Endodermal cell (in vitro differentiated cells): ENCODE measurements around the gene ING5. TPM values are rescaled to one million over a fixed set of nuclear protein-coding genes. Genes with fewer than 3 reads are reported as not detected.

ENCODE experiments used
- DNase-seq: peaks from one replicate; pipeline ENCODE4 v3.0.0-alpha.2; 2017
- H3K27ac ChIP-seq: 2 replicates; pipeline ENCODE4 v1.5.1; 2013; ENCODE audit warnings: mild to moderate bottlenecking, low read depth, low read length, moderate library complexity
- H3K27me3 ChIP-seq: 2 replicates; pipeline ENCODE4 v1.6.1; 2013; ENCODE audit warnings: mild to moderate bottlenecking, low read length, moderate library complexity; ENCODE audit not compliant: insufficient read depth, control insufficient read depth, poor library complexity, severe bottlenecking
- H3K36me3 ChIP-seq: 2 replicates; pipeline ENCODE4 v1.7.0; 2013; ENCODE audit warnings: mild to moderate bottlenecking, low read length, moderate library complexity; ENCODE audit not compliant: control insufficient read depth, insufficient read depth
- H3K4me1 ChIP-seq: one replicate; pipeline ENCODE4 v1.7.0; 2013; ENCODE audit warnings: low read length; ENCODE audit not compliant: control insufficient read depth, insufficient read depth
- H3K4me3 ChIP-seq: 2 replicates; pipeline ENCODE4 v1.5.1; 2013; ENCODE audit warnings: mild to moderate bottlenecking, low read length, moderate library complexity
- H3K9ac ChIP-seq: 2 replicates; pipeline ENCODE4 v1.6.1; 2013; ENCODE audit warnings: mild to moderate bottlenecking, low read length, moderate library complexity; ENCODE audit not compliant: poor library complexity, severe bottlenecking; ENCODE audit errors: extremely low read depth
- H3K9me3 ChIP-seq: 2 replicates; pipeline ENCODE4 v1.6.1; 2013; ENCODE audit warnings: mild to moderate bottlenecking, low read length, moderate library complexity; ENCODE audit not compliant: control insufficient read depth
- H3K27ac Mint-ChIP-seq: 2 replicates; pipeline ENCODE4 v1.8.0; 2020; ENCODE audit warnings: mixed read lengths
- H3K27me3 Mint-ChIP-seq: 2 replicates; pipeline ENCODE4 v1.8.0; 2021; ENCODE audit warnings: mild to moderate bottlenecking, mixed read lengths; ENCODE audit not compliant: insufficient read depth
- H3K36me3 Mint-ChIP-seq: 2 replicates; pipeline ENCODE4 v1.8.0; 2020; ENCODE audit warnings: low read depth, mixed read lengths
- H3K4me1 Mint-ChIP-seq: 2 replicates; pipeline ENCODE4 v1.8.0; 2020; ENCODE audit warnings: mixed read lengths
- H3K4me3 Mint-ChIP-seq: 2 replicates; pipeline ENCODE4 v1.8.0; 2020; ENCODE audit warnings: mild to moderate bottlenecking, moderate library complexity, mixed read lengths
- H3K9me3 Mint-ChIP-seq: 2 replicates; pipeline ENCODE4 v1.8.0; 2020; ENCODE audit warnings: mild to moderate bottlenecking, mixed read lengths
- CTCF ChIP-seq: fragments of 200-600 bp; sonication (generic); conservative IDR thresholded peaks from 2 replicates; pipeline ENCODE4 v1.5.0; 2021; ENCODE audit warnings: antibody characterized with exemption, mild to moderate bottlenecking
- WGBS, 2 experiments: methylation state at CpG; one replicate each; pipeline versions ENCODE4 v1.1.5 to v1.1.7; 2013; ENCODE audit warnings: missing lambda C conversion rate in 2 of 2, mixed read lengths in 1 of 2; ENCODE audit not compliant: insufficient coverage in 1 of 2, insufficient read length in 1 of 2; 5-methylcytosine and 5-hydroxymethylcytosine counted together
- total RNA-seq, 2 donors: library from RNA; stranded (reverse); fragmentation: NEBNext Ultra II Directional in 1 of 2; extraction: Animal tissue kit (Norgen Biotek cat#: 25700) in 1 of 2; gene quantifications; 2 replicates in 1 of 2; 3 replicates in 1 of 2; pipeline ENCODE4 v1.2.1, GENCODE V29; 2021

Gene ING5
- total RNA-seq, 2 donors from 2014 or later, result 44.9 to 53.1 TPM

GRCh38 chr2:241656190-241656741 is 45.6 kb upstream of the ING5 start:
- WGBS, 2 experiments, result 95 to 96% methylated on average over 7 to 13 of the region's 13 CpGs
- Mint-ChIP-seq H3K27ac (no peak overlapping the region), H3K27me3 (no peaks in the 10 kb centered on the region), H3K36me3 (peaks cover 77% of the 10 kb centered on the region), H3K9me3 (no peaks in the 10 kb centered on the region), H3K4me3 (no peak overlapping the region), H3K4me1 (no peaks in the 10 kb centered on the region)
- DNase-seq, result no peak
- H3K36me3 ChIP-seq, result peaks cover 78% of the 10 kb centered on the region
- H3K4me1 ChIP-seq, result no peaks in the 10 kb centered on the region
- H3K4me3 ChIP-seq, result no peak overlapping the region
- no peak overlapping the region for H3K9ac ChIP-seq
- no peak overlapping the region for H3K27ac ChIP-seq
- H3K9me3 ChIP-seq, result no peaks in the 10 kb centered on the region
- TF ChIP-seq CTCF, result no peak
- no peaks in the 10 kb centered on the region for H3K27me3 ChIP-seq

DNA sequence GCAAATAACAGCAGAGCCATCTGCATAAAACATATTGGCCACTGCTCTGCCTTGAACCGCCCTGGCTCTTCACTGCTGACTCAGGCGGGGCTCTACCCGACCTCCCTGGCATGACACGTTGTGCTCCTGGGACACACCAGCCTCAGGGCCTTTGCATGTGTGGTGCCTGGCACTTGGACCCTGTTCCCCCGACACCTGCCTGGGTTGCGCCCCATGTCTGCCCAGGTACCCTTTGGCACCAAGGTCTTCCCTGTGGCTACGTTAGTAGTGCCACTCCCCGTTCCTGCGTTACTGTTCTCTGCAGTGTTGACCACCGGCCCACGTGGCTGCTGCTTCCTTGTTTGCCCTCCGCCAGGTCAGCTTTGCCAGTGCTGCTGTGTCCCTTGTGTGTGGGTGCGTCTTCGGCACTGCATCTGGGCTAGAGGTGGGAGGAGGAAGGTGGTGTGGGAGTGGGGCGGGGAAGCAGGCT is 44.0 kb upstream of the ING5 start:
- DNase-seq, result no peak
- H3K36me3 Mint-ChIP-seq, result peaks cover 68% of the 10 kb centered on the region
- no peak for TF ChIP-seq CTCF
- H3K4me1 Mint-ChIP-seq, result no peaks in the 10 kb centered on the region
- no peak overlapping the region for H3K27ac Mint-ChIP-seq
- Histone ChIP-seq H3K4me3 (no peak overlapping the region), H3K36me3 (peaks cover 76% of the 10 kb centered on the region), H3K9ac (no peak overlapping the region), H3K27me3 (no peaks in the 10 kb centered on the region), H3K4me1 (no peaks in the 10 kb centered on the region), H3K9me3 (no peaks in the 10 kb centered on the region), H3K27ac (no peak overlapping the region)
- no peaks in the 10 kb centered on the region for H3K27me3 Mint-ChIP-seq
- WGBS, 2 experiments, result 88 to 97% methylated on average over 6 to 15 of the region's 15 CpGs
- no peaks in the 10 kb centered on the region for H3K9me3 Mint-ChIP-seq
- no peak overlapping the region for H3K4me3 Mint-ChIP-seq

DNA sequence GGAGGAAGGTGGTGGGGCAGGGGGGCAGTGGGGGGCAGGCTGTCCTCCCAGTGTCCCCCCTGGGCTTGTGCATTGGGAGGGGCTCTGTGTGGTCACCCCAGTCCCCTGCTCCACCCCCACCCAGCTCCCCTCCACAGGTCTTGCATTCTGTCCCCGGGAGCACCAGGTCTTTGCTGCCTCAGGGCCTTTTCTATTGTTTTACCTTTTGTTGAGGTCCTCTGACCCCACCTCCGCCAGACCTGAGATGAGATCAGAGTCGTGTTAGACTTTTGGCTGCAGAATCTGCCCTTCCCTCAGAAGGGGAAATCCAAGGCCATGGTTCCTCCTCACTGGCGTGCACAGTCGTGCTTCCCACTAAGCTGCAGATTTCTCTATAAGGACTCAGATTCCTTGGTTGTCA is 43.5 kb upstream of the ING5 start:
- no peaks in the 10 kb centered on the region for H3K27me3 Mint-ChIP-seq
- Histone ChIP-seq H3K9ac (no peak overlapping the region), H3K4me3 (no peak overlapping the region), H3K4me1 (no peaks in the 10 kb centered on the region), H3K27ac (no peak overlapping the region), H3K9me3 (no peaks in the 10 kb centered on the region), H3K27me3 (no peaks in the 10 kb centered on the region), H3K36me3 (peaks cover 71% of the 10 kb centered on the region)
- no peak overlapping the region for H3K4me3 Mint-ChIP-seq
- H3K36me3 Mint-ChIP-seq, result peaks cover 63% of the 10 kb centered on the region
- H3K4me1 Mint-ChIP-seq, result no peaks in the 10 kb centered on the region
- no peak for DNase-seq
- H3K9me3 Mint-ChIP-seq, result no peaks in the 10 kb centered on the region
- WGBS, 2 experiments, result 84 to 88% methylated on average over 5 of the region's 5 CpGs
- TF ChIP-seq CTCF, result no peak
- no peak overlapping the region for H3K27ac Mint-ChIP-seq
